ENCODE results near the gene HES5. TPM values are rescaled to one million over a fixed set of nuclear protein-coding genes. Genes with fewer than 3 reads are reported as not detected.

Gene HES5
- total RNA-seq, 1 donor from 2014 or later = 21.2 TPM

- no peak for DNase-seq
- Mint-ChIP-seq H3K27me3 (ENCODE audit: unreplicated experiment) (peaks cover 4% of the 10 kb centered on the region), H3K9me3 (ENCODE audit: unreplicated experiment) (peaks cover 4% of the 10 kb centered on the region), H3K36me3 (ENCODE audit: unreplicated experiment) (no peaks in the 10 kb centered on the region), H3K27ac (ENCODE audit: unreplicated experiment) (no peak overlapping the region), H3K4me1 (ENCODE audit: low read depth, unreplicated experiment) (peaks cover 21% of the 10 kb centered on the region), H3K4me3 (ENCODE audit: unreplicated experiment) (no peak overlapping the region)
- TF ChIP-seq CTCF (IDR thresholded peaks at IDR 0.05; ENCODE audit: partially characterized antibody, unreplicated experiment) = no peak
These were observed 9.9 kb downstream of the HES5 start for GRCh38 chr1:2520206-2520605.

GRCh38 chr1:2519729-2520128, 10.3 kb downstream of the HES5 start:
- no peak overlapping the region for H3K4me3 Mint-ChIP-seq (ENCODE audit: unreplicated experiment)
- no peaks in the 10 kb centered on the region for H3K36me3 Mint-ChIP-seq (ENCODE audit: unreplicated experiment)
- peaks cover 4% of the 10 kb centered on the region for H3K27me3 Mint-ChIP-seq (ENCODE audit: unreplicated experiment)
- H3K27ac Mint-ChIP-seq (ENCODE audit: unreplicated experiment) = no peak overlapping the region
- peaks cover 17% of the 10 kb centered on the region for H3K4me1 Mint-ChIP-seq (ENCODE audit: low read depth, unreplicated experiment)
- TF ChIP-seq CTCF (IDR thresholded peaks at IDR 0.05; ENCODE audit: partially characterized antibody, unreplicated experiment) = no peak
- peaks cover 3% of the 10 kb centered on the region for H3K9me3 Mint-ChIP-seq (ENCODE audit: unreplicated experiment)
- no peak for DNase-seq

GRCh38 chr1:2519029-2519685, 10.9 kb downstream of the HES5 start:
- Mint-ChIP-seq H3K36me3 (ENCODE audit: unreplicated experiment) (no peaks in the 10 kb centered on the region), H3K4me3 (ENCODE audit: unreplicated experiment) (no peak overlapping the region), H3K27me3 (ENCODE audit: unreplicated experiment) (peaks cover 4% of the 10 kb centered on the region), H3K9me3 (ENCODE audit: unreplicated experiment) (peaks cover 3% of the 10 kb centered on the region), H3K4me1 (ENCODE audit: low read depth, unreplicated experiment) (peaks cover 12% of the 10 kb centered on the region), H3K27ac (ENCODE audit: unreplicated experiment) (no peak overlapping the region)
- TF ChIP-seq CTCF (IDR thresholded peaks at IDR 0.05; ENCODE audit: partially characterized antibody, unreplicated experiment) = no peak
- no peak for DNase-seq

GRCh38 chr1:2518528-2518927, 11.5 kb downstream of the HES5 start:
- H3K9me3 Mint-ChIP-seq (ENCODE audit: unreplicated experiment) = peaks cover 3% of the 10 kb centered on the region
- no peak overlapping the region for H3K27ac Mint-ChIP-seq (ENCODE audit: unreplicated experiment)
- H3K36me3 Mint-ChIP-seq (ENCODE audit: unreplicated experiment) = no peaks in the 10 kb centered on the region
- TF ChIP-seq CTCF (IDR thresholded peaks at IDR 0.05; ENCODE audit: partially characterized antibody, unreplicated experiment) = no peak
- peaks cover 4% of the 10 kb centered on the region for H3K27me3 Mint-ChIP-seq (ENCODE audit: unreplicated experiment)
- no peak overlapping the region for H3K4me3 Mint-ChIP-seq (ENCODE audit: unreplicated experiment)
- H3K4me1 Mint-ChIP-seq (ENCODE audit: low read depth, unreplicated experiment) = peaks cover 8% of the 10 kb centered on the region
- DNase-seq = no peak

GRCh38 chr1:2517966-2518365, 12.1 kb downstream of the HES5 start:
- H3K4me3 Mint-ChIP-seq (ENCODE audit: unreplicated experiment) = no peak overlapping the region
- no peaks in the 10 kb centered on the region for H3K36me3 Mint-ChIP-seq (ENCODE audit: unreplicated experiment)
- no peak for DNase-seq
- H3K27ac Mint-ChIP-seq (ENCODE audit: unreplicated experiment) = no peak overlapping the region
- no peak for TF ChIP-seq CTCF (IDR thresholded peaks at IDR 0.05; ENCODE audit: partially characterized antibody, unreplicated experiment)
- peaks cover 4% of the 10 kb centered on the region for H3K4me1 Mint-ChIP-seq (ENCODE audit: low read depth, unreplicated experiment)
- H3K27me3 Mint-ChIP-seq (ENCODE audit: unreplicated experiment) = peaks cover 4% of the 10 kb centered on the region
- peaks cover 3% of the 10 kb centered on the region for H3K9me3 Mint-ChIP-seq (ENCODE audit: unreplicated experiment)

All from glutamatergic neuron (in vitro differentiated cells).